H9 (cell line): Measurements from ENCODE around the gene KRTAP22-1. TPM values are rescaled to one million over a fixed set of nuclear protein-coding genes. Genes with fewer than 3 reads are reported as not detected.

Source experiments
- DNase-seq: peaks from one replicate; pipeline ENCODE4 v3.0.0-alpha.2; 2017
- H2AFZ ChIP-seq: one replicate; pipeline ENCODE4 v1.6.1; 2013; ENCODE audit warnings: mild to moderate bottlenecking, low read length, control low read depth, moderate library complexity
- H2AK5ac ChIP-seq: 2 replicates; pipeline ENCODE4 v1.6.1; 2013; ENCODE audit warnings: low read length, control low read depth, mixed read lengths; ENCODE audit not compliant: insufficient read length
- H2BK120ac ChIP-seq: one replicate; pipeline ENCODE4 v1.6.1; 2013; ENCODE audit warnings: low read depth, mild to moderate bottlenecking, low read length, control low read depth, inconsistent platforms; ENCODE audit not compliant: poor library complexity, severe bottlenecking
- H2BK12ac ChIP-seq: 2 replicates; pipeline ENCODE4 v1.6.1; 2013; ENCODE audit warnings: low read length, control low read depth, mixed read lengths, low read depth; ENCODE audit not compliant: insufficient read length
- H2BK15ac ChIP-seq: 2 replicates; pipeline ENCODE4 v1.6.1; 2013; ENCODE audit warnings: low read depth, low read length, control low read depth
- H2BK20ac ChIP-seq: one replicate; pipeline ENCODE4 v1.6.1; 2013; ENCODE audit warnings: low read depth, mild to moderate bottlenecking, low read length, control low read depth, inconsistent platforms; ENCODE audit not compliant: poor library complexity, severe bottlenecking
- H2BK5ac ChIP-seq: 2 replicates; pipeline ENCODE4 v1.6.1; 2013; ENCODE audit warnings: low read length, control low read depth, mixed read lengths; ENCODE audit not compliant: insufficient read length
- H3K14ac ChIP-seq: 2 replicates; pipeline ENCODE4 v1.6.1; 2013; ENCODE audit warnings: low read length, control low read depth; ENCODE audit not compliant: insufficient read depth
- H3K18ac ChIP-seq: 2 replicates; pipeline ENCODE4 v1.6.1; 2013; ENCODE audit warnings: low read depth, mild to moderate bottlenecking, mixed read lengths, low read length, control low read depth; ENCODE audit not compliant: insufficient read length
- H3K23ac ChIP-seq: 2 replicates; pipeline ENCODE4 v1.6.1; 2013; ENCODE audit warnings: low read length, control low read depth, mixed read lengths, low read depth; ENCODE audit not compliant: insufficient read length
- H3K23me2 ChIP-seq: 2 replicates; pipeline ENCODE4 v1.6.1; 2013; ENCODE audit warnings: low read depth, mild to moderate bottlenecking, mixed read lengths, low read length, control low read depth; ENCODE audit not compliant: insufficient read length, poor library complexity, severe bottlenecking
- H3K27ac ChIP-seq: 2 replicates; pipeline ENCODE4 v1.5.1; 2013; ENCODE audit warnings: low read length, control low read depth, mixed read lengths, low read depth; ENCODE audit not compliant: insufficient read length
- H3K27me3 ChIP-seq: 2 replicates; pipeline ENCODE4 v1.6.1; 2013; ENCODE audit warnings: low read length, control low read depth, inconsistent platforms; ENCODE audit not compliant: insufficient read depth
- H3K4ac ChIP-seq: 2 replicates; pipeline ENCODE4 v1.6.1; 2013; ENCODE audit warnings: low read depth, mild to moderate bottlenecking, control low read depth, inconsistent platforms, low read length, moderate library complexity
- H3K4me1 ChIP-seq: 2 replicates; pipeline ENCODE4 v1.6.1; 2013; ENCODE audit warnings: low read length, control low read depth, inconsistent platforms; ENCODE audit not compliant: insufficient read depth
- H3K4me2 ChIP-seq: 2 replicates; pipeline ENCODE4 v1.6.1; 2013; ENCODE audit warnings: low read length, control low read depth, mixed read lengths; ENCODE audit not compliant: insufficient read length, insufficient read depth
- H3K56ac ChIP-seq: 2 replicates; pipeline ENCODE4 v1.6.1; 2013; ENCODE audit warnings: low read depth, mild to moderate bottlenecking, mixed read lengths, low read length, control low read depth; ENCODE audit not compliant: insufficient read length
- H3K79me1 ChIP-seq: 2 replicates; pipeline ENCODE4 v1.6.1; 2013; ENCODE audit warnings: low read depth, mild to moderate bottlenecking, moderate library complexity, low read length, control low read depth, inconsistent platforms; ENCODE audit not compliant: insufficient read depth, poor library complexity, severe bottlenecking
- H3K79me2 ChIP-seq: 2 replicates; pipeline ENCODE4 v1.6.1; 2013; ENCODE audit warnings: low read length, control low read depth, inconsistent platforms; ENCODE audit not compliant: insufficient read depth
- H3K9ac ChIP-seq: 2 replicates; pipeline ENCODE4 v1.6.1; 2013; ENCODE audit warnings: low read length, control low read depth, mixed read lengths; ENCODE audit not compliant: insufficient read length; ENCODE audit errors: extremely low read depth
- H3K9me3 ChIP-seq: one replicate; pipeline ENCODE4 v1.6.1; 2013; ENCODE audit warnings: low read depth, low read length, inconsistent platforms; ENCODE audit not compliant: control insufficient read depth
- H3T11ph ChIP-seq: one replicate; pipeline ENCODE4 v1.6.1; 2013; ENCODE audit warnings: mild to moderate bottlenecking, low read length, control low read depth, inconsistent platforms
- H4K20me1 ChIP-seq: one replicate; pipeline ENCODE4 v1.6.1; 2013; ENCODE audit not compliant: control insufficient read depth, insufficient read length, insufficient read depth
- H4K5ac ChIP-seq: 2 replicates; pipeline ENCODE4 v1.6.1; 2013; ENCODE audit warnings: low read depth, mild to moderate bottlenecking, mixed read lengths, low read length, control low read depth; ENCODE audit not compliant: insufficient read length
- H4K8ac ChIP-seq: replicated peaks from 2 replicates; pipeline ENCODE4 v1.6.1; 2013; ENCODE audit warnings: low read length, control low read depth, mixed read lengths, low read depth; ENCODE audit not compliant: insufficient read length
- H4K91ac ChIP-seq: 2 replicates; pipeline ENCODE4 v1.6.1; 2013; ENCODE audit warnings: low read depth, mild to moderate bottlenecking, moderate library complexity, mixed read lengths, low read length, control low read depth; ENCODE audit not compliant: insufficient read length
- H3K27ac Mint-ChIP-seq, 3 experiments: 2 replicates in 2 of 3; 3 replicates in 1 of 3; pipeline ENCODE4 v1.8.0; 2020 to 2021; ENCODE audit warnings: mixed read lengths in 3 of 3, mild to moderate bottlenecking in 1 of 3, moderate library complexity in 1 of 3
- H3K27me3 Mint-ChIP-seq: 2 replicates; pipeline ENCODE4 v1.8.0; 2021; ENCODE audit warnings: low read depth, mild to moderate bottlenecking, moderate library complexity, mixed read lengths
- H3K36me3 Mint-ChIP-seq, 3 experiments: 2 replicates in 2 of 3; 3 replicates in 1 of 3; pipeline ENCODE4 v1.8.0; 2020 to 2021; ENCODE audit warnings: low read depth in 3 of 3, mixed read lengths in 3 of 3; ENCODE audit not compliant: insufficient read depth in 1 of 3
- H3K4me1 Mint-ChIP-seq, 2 experiments: 2 replicates each; pipeline ENCODE4 v1.8.0; 2020; ENCODE audit warnings: mixed read lengths in 2 of 2
- H3K4me3 Mint-ChIP-seq, 2 experiments: 2 replicates in 1 of 2; 3 replicates in 1 of 2; pipeline ENCODE4 v1.8.0; 2020 to 2021; ENCODE audit warnings: mild to moderate bottlenecking in 2 of 2, mixed read lengths in 2 of 2, moderate library complexity in 1 of 2
- H3K9me3 Mint-ChIP-seq, 2 experiments: 2 replicates in 1 of 2; 3 replicates in 1 of 2; pipeline ENCODE4 v1.8.0; 2020; ENCODE audit warnings: mild to moderate bottlenecking in 2 of 2, mixed read lengths in 2 of 2, moderate library complexity in 1 of 2
- WGBS: extraction: QIAGEN DNeasy Blood & Tissue Kit; methylation state at CpG from one replicate; pipeline ENCODE4 v1.1.7; 2013; ENCODE audit warnings: missing lambda C conversion rate, low lambda C conversion rate, mixed read lengths; ENCODE audit not compliant: insufficient read length; ENCODE audit errors: extremely low coverage; 5-methylcytosine and 5-hydroxymethylcytosine counted together
- total RNA-seq: library from RNA; stranded (reverse); gene quantifications from 2 replicates; pipeline ENCODE4 v1.2.1, GENCODE V29; 2021
- TF ChIP-seq, protein P1 (sequence below): fragments of 200-600 bp; sonication (generic); conservative IDR thresholded peaks from 3 replicates; pipeline ENCODE4 v1.8.0; 2021; ENCODE audit warnings: antibody characterized with exemption, mild to moderate bottlenecking

Gene KRTAP22-1
- total RNA-seq, 1 experiment from 2014 or later, result not detected

DNA sequence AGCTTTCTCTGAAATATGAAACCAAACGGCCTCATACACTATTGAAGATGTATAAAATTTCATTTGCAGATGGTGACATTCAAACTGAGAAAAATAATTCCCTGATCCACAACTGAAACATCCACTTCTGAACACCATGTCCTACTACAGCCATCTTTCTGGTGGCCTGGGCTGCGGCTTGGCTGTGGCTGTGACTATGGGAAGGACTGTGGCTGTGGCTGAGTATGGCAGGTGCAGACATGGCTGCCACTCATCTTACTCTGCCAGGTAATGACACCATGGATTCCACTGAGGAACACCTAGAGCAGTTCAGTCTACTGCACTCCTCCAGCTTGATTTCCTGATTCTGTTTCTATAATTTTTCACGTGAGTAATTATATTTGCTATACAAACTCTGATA is 19.6 kb downstream of the KRTAP22-1 start, which contains the start of gene KRTAP20-4:
Gene KRTAP20-4, plus strand, starts transcription at position 106 of the 400 bp plus-strand sequence.
- H2BK15ac ChIP-seq, result no peak within 1 kb of the TSS
- H3K79me1 ChIP-seq, result no peaks in the 10 kb centered on the region
- no peak within 1 kb of the TSS for H3K27ac ChIP-seq
- H2BK120ac ChIP-seq, result no peak within 1 kb of the TSS
- DNase-seq, result no peak
- no peak within 1 kb of the TSS for H3K4me3 Mint-ChIP-seq
- H3K27me3 ChIP-seq, result no peaks in the 10 kb centered on the region
- no peaks in the 10 kb centered on the region for H3K23me2 ChIP-seq
- peaks cover 6 to 26% (median 11%) of the 10 kb centered on the region in 3 experiments for H3K36me3 Mint-ChIP-seq
- H3K4me2 ChIP-seq, result no peak within 1 kb of the TSS
- no peaks in the 10 kb centered on the region for H4K20me1 ChIP-seq
- H2AFZ ChIP-seq, result no peak within 1 kb of the TSS
- H2BK5ac ChIP-seq, result no peak within 1 kb of the TSS
- H3K9ac ChIP-seq, result no peak within 1 kb of the TSS
- H3K9me3 ChIP-seq, result no peaks in the 10 kb centered on the region
- no peak within 1 kb of the TSS for H3K4ac ChIP-seq
- no peak within 1 kb of the TSS for H2BK12ac ChIP-seq
- H3K14ac ChIP-seq, result no peak within 1 kb of the TSS
- no CpG with 5 or more reads among the region's 3 CpGs for WGBS
- TF ChIP-seq, protein P1, sequence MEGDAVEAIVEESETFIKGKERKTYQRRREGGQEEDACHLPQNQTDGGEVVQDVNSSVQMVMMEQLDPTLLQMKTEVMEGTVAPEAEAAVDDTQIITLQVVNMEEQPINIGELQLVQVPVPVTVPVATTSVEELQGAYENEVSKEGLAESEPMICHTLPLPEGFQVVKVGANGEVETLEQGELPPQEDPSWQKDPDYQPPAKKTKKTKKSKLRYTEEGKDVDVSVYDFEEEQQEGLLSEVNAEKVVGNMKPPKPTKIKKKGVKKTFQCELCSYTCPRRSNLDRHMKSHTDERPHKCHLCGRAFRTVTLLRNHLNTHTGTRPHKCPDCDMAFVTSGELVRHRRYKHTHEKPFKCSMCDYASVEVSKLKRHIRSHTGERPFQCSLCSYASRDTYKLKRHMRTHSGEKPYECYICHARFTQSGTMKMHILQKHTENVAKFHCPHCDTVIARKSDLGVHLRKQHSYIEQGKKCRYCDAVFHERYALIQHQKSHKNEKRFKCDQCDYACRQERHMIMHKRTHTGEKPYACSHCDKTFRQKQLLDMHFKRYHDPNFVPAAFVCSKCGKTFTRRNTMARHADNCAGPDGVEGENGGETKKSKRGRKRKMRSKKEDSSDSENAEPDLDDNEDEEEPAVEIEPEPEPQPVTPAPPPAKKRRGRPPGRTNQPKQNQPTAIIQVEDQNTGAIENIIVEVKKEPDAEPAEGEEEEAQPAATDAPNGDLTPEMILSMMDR, result no peak
- no peaks in the 10 kb centered on the region for H3K4me1 ChIP-seq
- H4K5ac ChIP-seq, result no peak within 1 kb of the TSS
- H2BK20ac ChIP-seq, result no peak within 1 kb of the TSS
- no peak within 1 kb of the TSS for H4K91ac ChIP-seq
- H3K79me2 ChIP-seq, result no peaks in the 10 kb centered on the region
- no peak within 1 kb of the TSS for H3K18ac ChIP-seq
- peaks cover 1% of the 10 kb centered on the region for H3K27me3 Mint-ChIP-seq
- no peaks in the 10 kb centered on the region for H3K4me1 Mint-ChIP-seq
- no peak within 1 kb of the TSS for H3T11ph ChIP-seq
- no peak within 1 kb of the TSS for H3K23ac ChIP-seq
- H2AK5ac ChIP-seq, result no peak within 1 kb of the TSS
- no peak within 1 kb of the TSS for H3K56ac ChIP-seq
- no peak within 1 kb of the TSS for H3K27ac Mint-ChIP-seq
- H3K9me3 Mint-ChIP-seq, result peaks cover 13 to 35% of the 10 kb centered on the region in 2 experiments
- no peak within 1 kb of the TSS for H4K8ac ChIP-seq
